T-helper 2 cell treated with Interferon-gamma antibody and Interleukin-4, amounts not matched to agents 100 ng/mL and 5 ng/mL, for 36 hours (primary cell): ENCODE measurements around the gene EEPD1. TPM values are rescaled to one million over a fixed set of nuclear protein-coding genes. Genes with fewer than 3 reads are reported as not detected.
"Not testable (repeated sequence)": the region's sequence is repeated elsewhere in the genome, so short reads cannot be mapped to it uniquely, and the experiment has no call there.

Source experiments
- intact Hi-C: fragments of 100-400 bp; cut with micrococcal nuclease; formaldehyde crosslinking; loops from one replicate; pipeline ENCODE4 v1.15.1; 2023
- total RNA-seq: library from RNA; stranded (reverse); gene quantifications from 2 replicates; pipeline ENCODE4 v1.2.3, GENCODE V29; 2022

The EEPD1 gene
- total RNA-seq, 1 donor from 2014 or later = 11.5 TPM

DNA sequence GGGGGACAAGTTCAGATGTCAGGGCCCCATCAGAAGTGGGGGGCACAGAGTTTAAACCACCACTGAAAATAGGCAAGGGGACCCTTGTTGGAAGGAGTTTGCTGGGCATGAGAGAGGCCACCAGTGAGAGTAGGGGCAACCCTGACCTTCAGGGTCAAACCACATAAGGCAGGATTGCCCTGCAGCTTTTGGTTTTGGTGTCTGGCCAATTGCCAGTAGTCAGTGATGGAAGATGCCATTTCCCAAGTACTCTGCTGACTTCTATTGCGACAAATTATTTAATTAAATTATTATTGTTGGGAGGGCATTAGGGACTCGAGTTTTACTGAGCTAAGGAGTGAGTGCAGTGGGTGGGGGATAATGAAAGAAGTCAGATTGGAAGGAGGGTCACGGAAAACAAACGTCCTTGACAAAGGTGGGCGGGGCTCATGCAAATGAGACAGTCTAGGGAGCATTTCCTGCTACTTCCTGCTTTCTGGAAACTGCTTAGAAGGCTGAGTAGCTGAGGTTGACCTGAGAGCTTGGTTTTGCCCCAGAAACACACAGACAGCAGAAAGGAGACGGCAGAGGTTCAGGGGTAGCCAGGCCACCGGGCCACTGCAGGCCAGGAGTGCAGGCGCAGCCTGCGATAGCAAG lies 162.4 kb downstream of the EEPD1 start:
- intact Hi-C loops = no loop called here

DNA sequence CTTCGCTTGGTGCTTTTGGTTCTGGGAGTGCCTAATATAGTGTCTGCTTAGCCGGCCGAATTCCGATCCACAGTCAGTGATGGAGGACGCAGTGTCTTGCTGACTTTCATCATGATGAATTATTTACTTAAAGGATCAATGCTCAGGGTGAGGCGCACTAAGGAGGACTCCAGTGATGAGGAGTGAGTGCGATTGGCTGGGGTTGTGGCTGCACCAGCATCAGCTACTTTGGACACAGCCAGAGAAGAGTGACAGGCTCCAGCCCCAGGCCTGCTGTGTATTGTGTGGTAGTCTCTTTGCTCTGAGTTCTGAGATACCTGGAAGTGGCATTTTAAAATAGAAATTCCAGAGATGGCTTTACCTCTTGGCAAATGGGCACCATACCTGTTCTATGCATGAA lies 163.3 kb downstream of the EEPD1 start:
- intact Hi-C loops = no loop called here

DNA sequence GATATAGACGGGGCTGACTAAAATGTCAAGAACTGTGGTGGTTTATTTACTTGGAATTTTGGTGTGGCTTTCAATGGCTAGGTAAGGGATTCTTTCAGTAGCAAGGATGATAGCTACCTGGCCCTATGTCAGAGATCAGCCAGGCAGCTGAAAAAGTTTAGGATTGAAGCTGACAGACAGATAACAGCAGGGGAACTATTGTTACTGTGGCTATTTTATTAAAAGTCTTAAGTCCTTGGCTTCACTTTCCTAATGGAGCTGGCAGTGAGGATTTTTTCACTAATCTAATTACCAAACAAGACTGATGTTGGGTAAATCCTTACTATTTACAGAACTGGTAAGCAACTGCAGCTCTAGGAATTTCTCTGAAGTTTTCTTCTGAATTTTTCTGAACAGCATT lies 164.2 kb downstream of the EEPD1 start:
- intact Hi-C loops = no loop called here

DNA sequence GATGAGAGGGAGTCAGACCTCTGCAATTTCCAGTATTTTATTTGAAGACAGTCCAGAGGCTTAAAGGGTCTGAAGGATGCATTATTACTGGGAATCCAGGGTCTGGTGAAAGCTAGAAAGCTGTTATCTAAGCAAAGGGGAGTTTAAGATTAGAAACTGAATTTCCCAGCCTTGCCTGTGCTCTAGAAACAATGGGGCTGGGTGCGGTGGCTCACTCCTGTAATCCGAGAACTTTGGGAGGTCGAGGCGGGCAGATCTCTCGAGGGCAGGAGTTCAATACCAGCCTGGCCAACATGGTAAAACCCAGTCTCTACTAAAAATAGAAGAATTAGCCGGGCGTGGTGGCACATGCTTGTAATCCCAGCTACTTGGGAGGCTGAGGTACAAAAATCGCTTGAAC lies 165.1 kb downstream of the EEPD1 start:
- intact Hi-C loops = no loop called here

DNA sequence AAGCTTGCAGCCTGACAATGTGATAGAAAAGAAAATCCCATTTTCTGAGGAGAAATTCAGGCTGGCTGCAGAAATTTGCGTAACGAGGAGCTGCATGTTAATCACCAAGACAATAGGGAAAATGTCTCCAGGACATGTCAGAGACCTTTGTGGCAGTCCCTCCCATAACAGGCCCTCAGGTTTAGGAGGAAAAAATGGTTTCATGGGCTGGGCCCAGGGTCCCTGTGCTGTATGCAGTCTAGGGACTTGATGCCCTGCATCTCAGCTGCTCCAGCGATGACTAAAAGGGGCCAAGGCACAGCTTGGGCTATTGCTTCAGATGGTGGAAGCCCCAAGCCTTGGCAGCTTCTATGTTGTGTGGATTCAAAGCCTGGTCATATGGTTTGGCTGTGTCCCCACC lies 168.2 kb downstream of the EEPD1 start:
- intact Hi-C loops = not testable (repeated sequence)

DNA sequence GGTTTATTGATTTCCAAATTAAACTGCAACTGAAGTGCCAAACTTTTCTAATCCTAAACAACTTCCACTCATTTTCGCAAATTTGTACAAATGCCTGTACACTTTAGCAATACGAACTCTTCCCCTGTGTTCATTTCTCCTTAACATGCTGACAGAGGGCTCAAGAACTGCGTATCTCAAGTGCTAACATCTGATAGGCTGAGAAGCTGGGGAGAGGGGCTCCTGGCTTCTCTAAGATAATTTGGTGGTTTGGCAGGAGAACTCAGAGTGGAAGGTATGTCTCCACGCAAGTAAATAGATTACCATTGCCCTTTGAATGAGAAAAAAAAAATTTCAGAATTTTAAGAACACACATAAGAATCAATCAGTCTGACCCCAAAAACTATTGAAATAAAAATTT lies 183.3 kb downstream of the EEPD1 start:
- intact Hi-C loops = no loop called here

DNA sequence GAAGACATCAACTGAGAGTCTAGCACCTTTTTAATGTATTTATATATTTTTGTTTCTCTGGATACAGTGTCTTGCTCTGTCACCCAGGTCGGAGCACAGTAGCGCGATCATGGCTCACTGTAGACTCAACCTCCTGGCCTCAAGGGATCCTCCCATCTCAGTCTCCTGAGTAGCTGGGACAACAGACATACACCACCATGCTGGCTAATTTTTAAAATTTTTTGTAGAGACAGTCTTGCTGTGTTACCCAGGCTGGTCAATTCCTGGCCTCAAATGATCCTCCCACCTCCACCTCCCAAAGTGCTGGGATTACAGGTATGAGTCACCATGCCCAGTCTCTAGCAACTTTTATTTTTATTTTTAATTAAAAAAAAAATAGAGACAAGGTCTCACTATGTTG lies 185.2 kb downstream of the EEPD1 start:
- intact Hi-C loops = no loop called here

DNA sequence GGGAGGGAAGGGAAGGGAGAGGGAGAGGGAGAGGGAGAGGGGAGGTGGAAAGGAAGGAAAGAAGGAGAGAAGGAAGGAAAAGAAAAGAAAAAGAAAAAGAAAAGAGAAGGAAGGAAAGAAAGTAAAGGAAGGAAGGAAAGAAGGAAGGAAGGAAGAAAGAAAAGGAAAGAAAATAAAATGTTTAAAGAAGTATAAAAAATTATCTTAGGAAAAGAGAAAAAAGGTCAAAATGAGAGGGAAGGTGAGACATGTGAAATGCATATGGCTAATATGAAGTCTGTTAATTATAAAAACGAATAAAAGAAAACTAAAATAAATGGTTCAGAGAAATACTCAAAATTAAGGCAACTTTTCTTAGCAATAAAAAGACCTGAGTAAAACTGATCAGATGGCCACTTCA lies 190.5 kb downstream of the EEPD1 start:
- intact Hi-C loops = no loop called here

DNA sequence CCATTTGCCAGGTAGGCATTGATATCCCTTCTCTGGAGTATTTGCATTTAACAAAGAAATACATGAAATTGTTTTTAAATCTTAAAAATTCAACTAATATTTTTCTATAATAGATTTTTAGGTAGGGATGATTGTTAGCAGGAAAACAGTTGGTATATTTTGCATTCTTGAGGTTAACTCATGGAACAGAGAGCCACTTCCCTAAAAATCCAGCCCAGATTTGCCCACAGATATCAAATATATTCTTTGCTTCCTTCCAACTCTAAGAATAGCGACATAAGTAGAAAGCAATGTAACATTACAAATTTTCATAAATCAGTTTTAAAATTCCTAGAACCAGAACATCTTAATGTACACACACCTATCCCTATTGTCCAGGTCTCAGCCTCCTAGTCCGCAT lies 191.6 kb downstream of the EEPD1 start:
- intact Hi-C loops = no loop called here

DNA sequence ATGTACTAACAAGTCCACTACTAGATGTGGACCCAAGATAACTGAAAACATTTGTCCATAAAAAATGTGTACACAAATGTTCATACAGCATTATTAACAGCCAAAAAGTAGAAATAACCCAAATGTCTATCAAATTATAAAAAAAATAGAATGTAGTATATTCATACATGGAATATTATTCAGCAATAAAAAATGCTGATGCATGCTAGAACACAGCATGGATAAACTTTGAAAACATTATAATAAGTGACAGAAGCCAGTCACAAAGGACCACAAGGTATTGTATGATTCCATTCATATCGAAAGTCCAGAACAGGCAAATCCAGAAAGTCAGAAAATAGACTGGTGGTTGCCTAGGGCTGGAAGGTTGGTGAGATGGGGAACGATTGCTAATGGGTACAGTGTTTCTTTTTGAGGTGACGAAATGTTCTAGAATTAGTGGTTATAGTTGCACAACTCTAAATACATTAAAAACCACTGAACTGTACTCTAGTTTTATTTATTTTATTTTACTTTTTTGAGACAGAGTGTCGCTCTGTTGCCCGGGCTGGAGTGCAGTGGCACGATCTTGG lies 193.3 kb downstream of the EEPD1 start:
- intact Hi-C loops = no loop called here

DNA sequence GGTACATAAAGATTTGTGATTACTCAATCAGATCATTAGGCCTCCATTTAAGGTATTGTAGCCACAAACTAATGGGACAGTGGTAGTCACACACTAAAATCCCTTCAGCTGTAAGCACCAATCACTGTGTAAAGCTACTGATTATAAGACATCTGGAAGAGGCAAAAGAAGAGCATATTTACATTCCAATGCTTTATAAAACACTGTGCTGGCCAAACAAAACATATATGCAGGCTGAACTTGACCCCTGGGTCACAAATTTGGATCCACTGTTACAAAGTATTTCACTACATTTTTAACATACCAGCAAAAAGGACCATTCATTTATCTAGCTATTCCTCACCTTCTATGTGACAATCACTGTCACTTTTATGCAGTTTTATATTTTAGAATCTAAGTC lies 195.2 kb downstream of the EEPD1 start:
- intact Hi-C loops = no loop called here

DNA sequence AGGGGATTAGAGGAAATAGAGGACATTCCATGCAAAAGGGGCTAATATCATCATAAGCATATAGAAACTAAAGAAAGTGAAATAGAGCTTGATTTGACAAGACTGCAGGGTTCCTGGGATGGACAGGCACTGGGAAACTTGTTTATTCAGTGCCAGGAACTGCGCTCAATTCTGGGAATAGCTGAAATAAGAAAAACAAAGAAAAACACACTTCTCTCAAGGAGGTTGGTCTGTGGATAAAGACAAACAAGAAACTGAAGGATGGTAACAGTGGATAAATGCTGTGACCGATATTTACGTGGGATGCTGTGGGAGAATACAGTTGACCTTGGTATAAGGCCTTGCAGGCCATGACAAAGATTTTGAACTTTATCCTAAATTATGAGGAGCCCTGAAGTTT lies 195.7 kb downstream of the EEPD1 start:
- intact Hi-C loops = no loop called here

DNA sequence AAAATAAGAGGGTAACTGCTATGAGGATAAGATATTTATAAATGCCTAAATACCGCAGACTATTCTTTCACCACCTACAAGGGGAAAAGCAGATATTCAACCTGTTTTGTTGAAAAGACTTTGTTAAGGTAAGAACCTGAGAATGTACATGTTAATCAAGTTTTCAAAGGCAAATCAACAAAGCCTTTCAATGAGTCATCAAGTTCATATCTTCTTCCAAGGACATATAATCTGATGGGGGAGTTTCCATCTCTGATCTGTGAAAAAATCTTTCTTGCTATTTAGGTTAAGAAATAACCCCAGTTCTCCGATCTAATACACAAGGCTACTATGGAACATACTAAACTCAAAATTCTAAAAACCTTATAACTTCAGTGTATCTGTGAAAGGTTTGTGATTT lies 196.6 kb downstream of the EEPD1 start:
- intact Hi-C loops = no loop called here

Other genes with a start within 250 kb of the EEPD1 start
- gene ANLN, start 236.6 kb downstream of the EEPD1 start, total RNA-seq = 67.2 and 73.8 TPM in 2 replicates